Activated T-helper 2 cell treated with anti-CD3 and anti-CD28 coated beads, Interferon-gamma antibody, Interleukin-2, Interleukin-4, amounts not matched to agents 10 μg/mL and 5 μg/mL and 100 μg/mL, durations not matched to agents 14 hours and 24 hours and 36 hours (primary cell): ENCODE measurements around the gene KIAA0930. TPM values are rescaled to one million over a fixed set of nuclear protein-coding genes. Genes with fewer than 3 reads are reported as not detected.

Source experiments
- DNase-seq: peaks from one replicate; pipeline ENCODE4 v3.0.0; 2021; ENCODE audit warnings: low spot score
- H3K27ac Mint-ChIP-seq: one replicate; pipeline ENCODE4 v1.8.0; 2021; ENCODE audit warnings: mixed read lengths
- H3K27me3 Mint-ChIP-seq: one replicate; pipeline ENCODE4 v1.8.0; 2021; ENCODE audit warnings: low read depth, mixed read lengths
- H3K36me3 Mint-ChIP-seq: one replicate; pipeline ENCODE4 v1.8.0; 2021; ENCODE audit warnings: low read depth, mixed read lengths
- H3K4me1 Mint-ChIP-seq: one replicate; pipeline ENCODE4 v1.8.0; 2021; ENCODE audit warnings: low read depth, mixed read lengths
- H3K4me3 Mint-ChIP-seq: one replicate; pipeline ENCODE4 v1.8.0; 2021; ENCODE audit warnings: low read depth, mild to moderate bottlenecking, moderate library complexity, mixed read lengths
- H3K9me3 Mint-ChIP-seq: one replicate; pipeline ENCODE4 v1.8.0; 2021; ENCODE audit warnings: mixed read lengths
- intact Hi-C: fragments of 100-400 bp; cut with micrococcal nuclease; formaldehyde crosslinking; loops from one replicate; pipeline ENCODE4 v1.15.1; 2023
- total RNA-seq: library from RNA; stranded (reverse); gene quantifications from 2 replicates; pipeline ENCODE4 v1.2.3, GENCODE V29; 2022

Gene KIAA0930
- total RNA-seq, 1 donor from 2014 or later: 45.2 TPM

DNA sequence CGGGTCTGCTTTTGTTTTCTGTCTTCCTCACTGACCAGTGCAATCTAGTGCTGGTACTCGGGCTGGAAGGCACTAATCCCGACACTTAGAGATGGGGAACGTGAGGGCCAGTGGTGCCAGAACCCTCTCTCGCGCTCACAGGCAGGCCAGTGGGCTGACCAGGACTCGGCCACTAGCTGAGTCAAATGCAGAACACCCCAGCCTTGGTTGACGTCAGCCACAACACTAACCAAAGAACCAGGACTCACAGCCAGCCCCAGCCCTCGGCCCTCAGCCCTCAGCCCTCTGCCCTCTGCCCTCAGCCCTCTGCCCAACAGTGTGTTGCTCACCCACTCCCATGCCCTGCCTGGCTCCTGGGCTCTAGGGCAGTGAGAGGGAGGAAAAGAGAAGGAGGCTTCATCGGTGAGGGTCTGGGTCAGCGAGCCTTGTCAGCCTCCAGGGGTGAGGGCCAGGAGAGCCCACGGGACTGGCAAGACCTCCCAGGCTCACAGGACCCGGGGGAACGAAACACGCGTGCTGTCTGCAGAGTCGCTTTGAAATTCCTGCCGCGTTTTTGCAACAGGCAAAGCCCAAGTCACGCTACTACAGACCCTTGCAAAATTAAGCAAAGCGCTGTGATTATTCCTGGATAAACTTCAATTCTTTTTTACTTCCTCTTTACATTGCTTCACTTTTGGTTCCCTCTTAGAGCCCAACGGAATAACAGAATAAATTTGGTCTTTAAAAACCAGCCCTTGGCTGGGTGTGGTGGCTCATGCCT is 27.5 kb downstream of the KIAA0930 start:
- Mint-ChIP-seq H3K4me3 (no peak overlapping the region), H3K27ac (no peak overlapping the region), H3K27me3 (no peaks in the 10 kb centered on the region), H3K9me3 (no peaks in the 10 kb centered on the region), H3K36me3 (no peaks in the 10 kb centered on the region), H3K4me1 (no peaks in the 10 kb centered on the region)
- intact Hi-C loops: no loop called here
- DNase-seq: no peak

DNA sequence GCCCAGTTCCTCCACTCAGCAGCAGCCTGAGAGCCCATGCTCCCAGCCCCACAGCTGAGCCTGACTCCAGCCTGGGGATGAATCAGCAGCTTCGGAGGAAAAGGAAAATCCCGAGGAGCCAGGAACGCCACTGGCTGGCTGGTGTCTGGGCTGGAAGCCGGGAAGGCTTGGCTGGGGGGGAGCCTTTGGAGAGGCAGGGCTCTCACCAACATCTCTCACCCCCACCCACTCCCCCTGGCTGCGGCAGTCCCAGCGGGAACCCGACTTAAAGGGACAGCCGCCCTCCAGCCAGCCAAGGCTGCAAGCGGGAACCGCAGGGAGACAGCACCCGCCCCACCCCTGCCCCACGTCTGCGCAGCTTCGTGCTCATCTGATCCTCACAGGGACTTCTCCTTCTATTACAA is 28.4 kb downstream of the KIAA0930 start:
- Mint-ChIP-seq H3K9me3 (no peaks in the 10 kb centered on the region), H3K27me3 (no peaks in the 10 kb centered on the region), H3K4me1 (no peaks in the 10 kb centered on the region), H3K27ac (no peak overlapping the region), H3K4me3 (no peak overlapping the region), H3K36me3 (no peaks in the 10 kb centered on the region)
- intact Hi-C loops: no loop called here
- DNase-seq: no peak

- DNase-seq: no peak
- Mint-ChIP-seq H3K4me1 (no peaks in the 10 kb centered on the region), H3K4me3 (no peak overlapping the region), H3K27me3 (no peaks in the 10 kb centered on the region), H3K9me3 (no peaks in the 10 kb centered on the region), H3K36me3 (no peaks in the 10 kb centered on the region), H3K27ac (no peak overlapping the region)
- intact Hi-C loops: no loop called here
Observed at GRCh38 chr22:45211848-45212247, 28.8 kb downstream of the KIAA0930 start.

GRCh38 chr22:45211435-45211834 is 29.3 kb downstream of the KIAA0930 start:
- no peak for DNase-seq
- intact Hi-C loops: no loop called here
- Mint-ChIP-seq H3K36me3 (no peaks in the 10 kb centered on the region), H3K27me3 (no peaks in the 10 kb centered on the region), H3K9me3 (no peaks in the 10 kb centered on the region), H3K27ac (no peak overlapping the region), H3K4me3 (no peak overlapping the region), H3K4me1 (no peaks in the 10 kb centered on the region)

GRCh38 chr22:45210991-45211390 is 29.7 kb downstream of the KIAA0930 start:
- no peaks in the 10 kb centered on the region for H3K4me1 Mint-ChIP-seq
- H3K9me3 Mint-ChIP-seq: no peaks in the 10 kb centered on the region
- DNase-seq: no peak
- intact Hi-C loops: no loop called here
- H3K4me3 Mint-ChIP-seq: no peak overlapping the region
- no peak overlapping the region for H3K27ac Mint-ChIP-seq
- no peaks in the 10 kb centered on the region for H3K36me3 Mint-ChIP-seq
- H3K27me3 Mint-ChIP-seq: no peaks in the 10 kb centered on the region

- no peak for DNase-seq
- Mint-ChIP-seq H3K36me3 (no peaks in the 10 kb centered on the region), H3K27me3 (no peaks in the 10 kb centered on the region), H3K27ac (no peak overlapping the region), H3K4me1 (no peaks in the 10 kb centered on the region), H3K9me3 (no peaks in the 10 kb centered on the region), H3K4me3 (no peak overlapping the region)
- intact Hi-C loops: no loop called here
Observed at GRCh38 chr22:45210577-45210976, 30.1 kb downstream of the KIAA0930 start.

DNA sequence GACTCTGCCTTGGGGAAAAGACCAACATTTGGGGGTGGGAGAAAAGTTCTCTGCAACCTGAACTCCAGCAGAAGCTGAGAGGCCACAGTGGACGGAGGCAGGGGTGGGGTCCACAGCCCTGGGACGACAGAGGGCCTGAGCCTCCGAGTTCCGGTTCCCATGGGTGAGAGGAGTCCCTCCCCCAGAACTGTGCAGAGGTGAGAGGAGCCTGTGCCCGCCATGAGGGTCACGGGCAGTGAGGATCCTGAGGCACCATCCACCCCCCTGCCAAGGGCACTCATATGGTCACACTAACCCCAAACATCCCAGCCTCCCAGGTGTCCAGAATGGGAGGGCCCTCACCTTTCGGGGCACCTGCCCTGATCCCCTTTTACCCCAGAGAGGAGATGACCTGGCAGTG is 30.5 kb downstream of the KIAA0930 start:
- intact Hi-C loops: no loop called here
- H3K9me3 Mint-ChIP-seq: no peaks in the 10 kb centered on the region
- no peak overlapping the region for H3K27ac Mint-ChIP-seq
- DNase-seq: no peak
- H3K4me3 Mint-ChIP-seq: no peak overlapping the region
- H3K36me3 Mint-ChIP-seq: no peaks in the 10 kb centered on the region
- no peaks in the 10 kb centered on the region for H3K4me1 Mint-ChIP-seq
- H3K27me3 Mint-ChIP-seq: no peaks in the 10 kb centered on the region

DNA sequence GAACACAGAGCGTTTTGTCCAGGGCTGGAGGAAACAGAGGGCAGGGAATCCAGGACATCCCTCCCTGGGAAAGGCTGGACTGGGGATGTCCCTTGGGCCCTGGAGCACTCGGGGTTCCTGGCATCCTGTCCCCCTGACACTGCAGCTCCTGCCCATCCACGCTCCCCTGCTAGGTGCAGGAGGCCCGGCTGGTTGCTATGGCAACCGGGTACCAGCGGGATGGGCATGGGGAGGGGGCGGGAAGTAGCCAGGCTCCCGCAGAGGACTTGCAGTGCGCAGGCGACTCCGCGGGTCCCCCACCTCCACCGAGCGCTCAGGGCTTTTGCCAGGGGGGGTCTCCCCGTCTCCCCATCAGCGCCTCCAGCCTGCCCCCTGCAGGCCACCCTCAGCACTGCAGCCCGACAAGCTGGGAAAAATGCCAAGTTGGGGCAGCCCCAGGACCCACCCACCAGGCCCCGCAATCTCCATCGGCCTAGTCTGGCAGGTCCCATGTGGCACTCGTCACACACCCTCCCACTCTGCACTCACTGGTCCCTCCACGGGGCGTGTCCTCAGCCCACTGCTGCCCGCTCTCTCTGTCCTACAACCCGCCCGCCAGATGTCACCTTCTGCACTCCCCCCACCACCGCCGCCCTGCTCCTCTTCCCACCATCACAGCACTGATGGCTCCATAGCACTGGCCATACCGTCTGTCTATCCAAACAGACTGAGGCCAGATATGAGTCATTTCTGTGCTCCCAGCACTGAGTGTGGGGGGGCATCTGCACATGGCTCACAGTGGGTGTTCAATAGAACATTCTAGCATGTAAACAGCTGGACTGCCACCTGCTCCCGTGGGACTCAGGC is 31.5 kb downstream of the KIAA0930 start:
- Mint-ChIP-seq H3K4me1 (no peaks in the 10 kb centered on the region), H3K27ac (no peak overlapping the region), H3K36me3 (no peaks in the 10 kb centered on the region), H3K9me3 (no peaks in the 10 kb centered on the region), H3K27me3 (no peaks in the 10 kb centered on the region), H3K4me3 (no peak overlapping the region)
- DNase-seq: no peak
- intact Hi-C loops: no loop called here

DNA sequence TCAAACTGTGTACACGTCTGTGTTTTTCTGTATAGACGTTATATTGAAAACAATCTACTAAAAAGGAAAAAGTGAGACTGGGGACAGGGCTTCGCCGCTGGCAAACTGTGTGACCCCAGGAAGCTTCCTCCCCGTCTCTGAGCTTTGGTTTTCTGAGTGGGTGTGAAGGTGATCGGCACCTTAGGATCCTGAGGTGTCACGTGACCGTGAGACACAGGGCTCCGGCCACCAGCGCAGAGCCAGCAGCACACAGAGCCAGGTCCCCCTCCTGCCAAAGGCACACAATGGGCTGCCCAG is 32.0 kb downstream of the KIAA0930 start:
- intact Hi-C loops: no loop called here
- no peaks in the 10 kb centered on the region for H3K9me3 Mint-ChIP-seq

GRCh38 chr22:45207981-45208664 is 32.6 kb downstream of the KIAA0930 start:
- Mint-ChIP-seq H3K4me3 (no peak overlapping the region), H3K27me3 (no peaks in the 10 kb centered on the region), H3K27ac (no peak overlapping the region), H3K4me1 (no peaks in the 10 kb centered on the region), H3K36me3 (no peaks in the 10 kb centered on the region), H3K9me3 (no peaks in the 10 kb centered on the region)
- DNase-seq: no peak
- intact Hi-C loops: no loop called here

More for the DNA sequence above, 32.0 kb downstream of the KIAA0930 start:
- Mint-ChIP-seq H3K27me3 (no peaks in the 10 kb centered on the region), H3K36me3 (no peaks in the 10 kb centered on the region), H3K27ac (no peak overlapping the region), H3K4me3 (no peak overlapping the region), H3K4me1 (no peaks in the 10 kb centered on the region)
- no peak for DNase-seq

DNA sequence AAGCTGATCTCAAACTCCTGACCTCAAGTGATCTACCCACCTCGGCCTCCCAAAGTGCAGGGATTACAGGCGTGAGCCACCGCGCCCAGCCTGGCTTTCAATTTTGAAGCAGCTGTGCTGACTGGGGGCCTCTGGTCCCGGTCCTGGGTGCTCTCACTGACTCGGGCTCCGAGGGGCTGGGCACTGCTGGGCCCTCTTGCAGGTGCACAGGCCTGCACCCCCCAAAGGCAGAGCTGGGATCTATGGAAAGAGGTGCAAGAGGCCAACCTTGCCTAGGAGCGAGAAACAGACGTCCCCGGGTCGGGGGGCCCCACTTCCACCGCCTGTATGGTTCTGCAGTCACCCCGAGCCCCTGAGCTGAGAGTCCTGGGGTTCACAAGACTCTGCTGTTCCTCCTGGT is 33.2 kb downstream of the KIAA0930 start:
- intact Hi-C loops: no loop called here
- H3K4me1 Mint-ChIP-seq: no peaks in the 10 kb centered on the region
- H3K27me3 Mint-ChIP-seq: no peaks in the 10 kb centered on the region
- no peak overlapping the region for H3K4me3 Mint-ChIP-seq
- no peak for DNase-seq
- no peaks in the 10 kb centered on the region for H3K36me3 Mint-ChIP-seq
- no peaks in the 10 kb centered on the region for H3K9me3 Mint-ChIP-seq
- H3K27ac Mint-ChIP-seq: no peak overlapping the region

DNA sequence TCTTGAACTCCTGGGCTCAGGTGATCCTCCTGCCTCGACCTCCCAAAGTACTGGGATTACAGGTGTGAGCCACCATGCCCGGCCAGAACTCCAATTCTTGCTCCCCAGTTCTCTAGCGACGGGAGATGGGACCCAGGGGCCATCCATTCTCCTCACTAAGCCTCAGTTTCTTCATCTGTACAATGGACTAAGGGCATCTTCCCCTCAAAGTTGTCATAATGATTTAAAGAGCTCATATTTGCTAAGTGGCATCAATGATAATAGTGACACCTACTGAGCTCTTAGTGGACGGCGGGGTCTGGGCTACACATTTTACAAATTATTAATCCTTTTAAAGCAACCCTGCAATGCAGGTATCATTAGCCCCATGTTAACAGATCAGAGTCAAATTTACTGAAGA is 34.5 kb downstream of the KIAA0930 start:
- no peak for DNase-seq
- H3K9me3 Mint-ChIP-seq: no peaks in the 10 kb centered on the region
- intact Hi-C loops: no loop called here
- no peak overlapping the region for H3K4me3 Mint-ChIP-seq
- H3K27me3 Mint-ChIP-seq: no peaks in the 10 kb centered on the region
- H3K27ac Mint-ChIP-seq: no peak overlapping the region
- no peaks in the 10 kb centered on the region for H3K36me3 Mint-ChIP-seq
- no peaks in the 10 kb centered on the region for H3K4me1 Mint-ChIP-seq
